Suprapubic skin (tissue), 4 donors: ENCODE results near the gene SPDYE16. TPM values are rescaled to one million over a fixed set of nuclear protein-coding genes. Genes with fewer than 3 reads are reported as not detected.
"Not testable (repeated sequence)": the region's sequence is repeated elsewhere in the genome, so short reads cannot be mapped to it uniquely, and the experiment has no call there.

Experiments
- DNase-seq, 2 donors: peaks; one replicate each; pipeline ENCODE4 v3.0.0-alpha.2; 2019; ENCODE audit warnings: low spot score in 2 of 2
- H3K27ac ChIP-seq: fragments of 200-600 bp; sonication (generic); one replicate; pipeline ENCODE4 v1.5.1; 2019
- H3K27me3 ChIP-seq: fragments of 200-600 bp; sonication (generic); one replicate; pipeline ENCODE4 v1.5.1; 2019
- H3K36me3 ChIP-seq: fragments of 200-600 bp; sonication (generic); one replicate; pipeline ENCODE4 v1.5.1; 2019
- H3K4me1 ChIP-seq: fragments of 200-600 bp; sonication (generic); one replicate; pipeline ENCODE4 v1.5.1; 2019
- H3K4me3 ChIP-seq: fragments of 200-600 bp; sonication (generic); one replicate; pipeline ENCODE4 v1.5.1; 2019; ENCODE audit warnings: mild to moderate bottlenecking
- H3K9me3 ChIP-seq: fragments of 200-600 bp; sonication (generic); one replicate; pipeline ENCODE4 v1.5.1; 2019
- POLR2A ChIP-seq, 2 donors: fragments of 450-650 bp; IDR thresholded peaks; one replicate each; pipeline ENCODE4 v1.6.1; 2017; ENCODE audit warnings: antibody characterized with exemption in 2 of 2, mild to moderate bottlenecking in 2 of 2, moderate library complexity in 2 of 2
- POLR2AphosphoS5 ChIP-seq, 3 donors: sonication (generic); formaldehyde crosslinking; IDR thresholded peaks; one replicate each; pipeline ENCODE4 v1.6.1; 2017; ENCODE audit warnings: antibody characterized with exemption in 3 of 3
- WGBS: methylation state at CpG from one replicate; pipeline ENCODE4 v1.1.5; 2018; 5-methylcytosine and 5-hydroxymethylcytosine counted together
- total RNA-seq, 4 donors: library from RNA; depleted of rRNA; stranded (reverse); fragments of >200 nt; gene quantifications; one replicate each; pipeline ENCODE4 v1.1.0, GENCODE V29; 2016

SPDYE16 gene
- total RNA-seq, 4 donors from 2014 or later: 3.6 TPM; not detected in 3

GRCh38 chr7:76568742-76569141 is 25.6 kb upstream of the SPDYE16 start:
- H3K36me3 ChIP-seq, H3K27ac ChIP-seq, DNase-seq, H3K27me3 ChIP-seq, H3K9me3 ChIP-seq, H3K4me1 ChIP-seq, H3K4me3 ChIP-seq: not testable (repeated sequence)

DNA sequence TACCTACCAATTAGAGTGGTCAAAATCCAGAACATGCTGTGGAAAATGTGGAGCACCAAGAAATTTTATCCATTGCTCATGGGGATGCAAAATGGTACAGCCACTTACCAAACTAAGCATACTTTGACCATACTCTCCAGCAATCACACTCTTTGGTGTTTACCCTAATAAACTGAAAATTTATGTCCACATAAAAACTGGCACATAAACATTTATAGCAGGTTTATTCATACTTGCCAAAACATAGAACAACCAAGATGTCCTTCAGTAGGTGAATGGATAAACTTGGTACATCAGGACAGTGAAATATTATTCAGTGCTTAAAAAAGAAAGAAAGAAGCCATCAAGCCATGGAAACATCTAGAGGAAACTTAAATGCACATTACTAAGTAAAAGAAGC is 24.7 kb upstream of the SPDYE16 start:
- not testable (repeated sequence) for H3K27me3 ChIP-seq, H3K4me3 ChIP-seq, H3K36me3 ChIP-seq, H3K27ac ChIP-seq, DNase-seq, H3K4me1 ChIP-seq, H3K9me3 ChIP-seq

- not testable (repeated sequence) for H3K9me3 ChIP-seq, H3K36me3 ChIP-seq, H3K4me3 ChIP-seq, H3K4me1 ChIP-seq, DNase-seq, H3K27ac ChIP-seq, H3K27me3 ChIP-seq
- 100% methylated on average over 1 of the region's 4 CpGs for WGBS
These were observed 24.2 kb upstream of the SPDYE16 start for GRCh38 chr7:76567311-76567710.

DNA sequence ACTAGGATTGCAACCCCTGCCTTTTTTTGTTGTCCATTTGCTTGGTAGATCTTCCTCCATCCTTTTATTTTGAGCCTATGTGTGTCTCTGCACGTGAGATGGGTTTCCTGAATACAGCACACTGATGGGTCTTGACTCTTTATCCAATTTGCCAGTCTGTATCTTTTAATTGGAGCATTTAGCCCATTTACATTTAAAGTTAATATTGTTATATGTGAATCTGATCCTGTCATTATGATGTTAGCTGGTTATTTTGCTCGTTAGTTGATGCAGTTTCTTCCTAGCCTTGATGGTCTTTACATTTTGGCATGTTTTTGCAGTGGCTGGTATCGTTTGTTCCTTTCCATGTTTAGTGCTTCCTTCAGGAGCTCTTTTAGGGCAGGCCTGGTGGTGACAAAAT is 21.9 kb upstream of the SPDYE16 start:
- not testable (repeated sequence) for H3K9me3 ChIP-seq, DNase-seq
- WGBS: 100% methylated on average over 3 of the region's 3 CpGs

DNA sequence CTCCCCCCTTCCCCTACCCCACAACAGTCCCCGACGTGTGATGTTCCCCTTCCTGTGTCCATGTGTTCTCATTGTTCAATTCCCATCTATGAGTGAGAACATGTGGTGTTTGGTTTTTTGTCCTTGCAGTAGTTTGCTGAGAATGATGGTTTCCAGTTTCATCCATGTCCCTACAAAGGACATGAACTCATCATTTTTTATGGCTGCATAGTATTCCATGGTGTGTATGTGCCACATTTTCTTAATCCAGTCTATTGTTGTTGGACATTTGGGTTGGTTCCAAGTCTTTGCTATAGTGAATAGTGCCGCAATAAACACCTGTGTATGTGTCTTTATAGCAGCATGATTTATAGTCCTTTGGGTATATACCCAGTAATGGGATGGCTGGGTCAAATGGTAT is 18.2 kb upstream of the SPDYE16 start:
- not testable (repeated sequence) for H3K27ac ChIP-seq, H3K4me3 ChIP-seq, H3K27me3 ChIP-seq, H3K9me3 ChIP-seq, H3K4me1 ChIP-seq, DNase-seq, H3K36me3 ChIP-seq
- WGBS: 93% methylated on average over 3 of the region's 3 CpGs

More for the DNA sequence above, 21.9 kb upstream of the SPDYE16 start:
- H3K36me3 ChIP-seq, H3K27me3 ChIP-seq, H3K27ac ChIP-seq, H3K4me3 ChIP-seq, H3K4me1 ChIP-seq: not testable (repeated sequence)

DNA sequence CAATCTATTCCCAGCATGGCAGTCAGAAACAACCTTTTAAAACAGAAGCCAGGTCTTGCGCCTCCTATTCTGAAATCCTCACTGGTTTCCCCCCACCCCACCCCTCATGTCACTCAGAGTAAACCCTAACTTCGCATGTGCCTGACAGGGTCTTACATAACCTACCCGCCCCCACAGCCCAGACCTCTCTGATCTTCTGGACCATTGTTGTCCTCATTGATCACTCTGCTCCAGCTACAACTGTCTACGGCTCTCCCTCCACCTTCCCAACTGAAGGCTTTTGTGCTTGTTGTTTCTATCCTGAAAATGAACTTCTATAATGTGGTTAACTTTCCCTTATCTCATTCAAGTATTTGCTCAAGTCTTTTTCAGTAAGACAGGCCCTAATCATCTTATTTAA is 17.1 kb upstream of the SPDYE16 start:
- H3K4me3 ChIP-seq, H3K4me1 ChIP-seq, DNase-seq, H3K36me3 ChIP-seq, H3K9me3 ChIP-seq, H3K27ac ChIP-seq, H3K27me3 ChIP-seq: not testable (repeated sequence)
- WGBS: 58% methylated on average over 3 of the region's 4 CpGs

- H3K9me3 ChIP-seq, H3K4me1 ChIP-seq, DNase-seq, H3K27ac ChIP-seq, H3K4me3 ChIP-seq, H3K36me3 ChIP-seq, H3K27me3 ChIP-seq: not testable (repeated sequence)
- 34% methylated on average over 6 of the region's 6 CpGs for WGBS
These were observed 16.6 kb upstream of the SPDYE16 start for GRCh38 chr7:76559685-76560084.

- not testable (repeated sequence) for H3K4me3 ChIP-seq, H3K4me1 ChIP-seq, H3K36me3 ChIP-seq, H3K27me3 ChIP-seq, DNase-seq, H3K9me3 ChIP-seq, H3K27ac ChIP-seq
- 86% methylated on average over 6 of the region's 6 CpGs for WGBS
These were observed 8.9 kb upstream of the SPDYE16 start for GRCh38 chr7:76551992-76552391.

- DNase-seq, H3K36me3 ChIP-seq, H3K27me3 ChIP-seq, H3K9me3 ChIP-seq, H3K4me1 ChIP-seq: not testable (repeated sequence)
- H3K4me3 ChIP-seq: peak overlapping the region; percentile 95
- 1% methylated on average over 18 of the region's 19 CpGs for WGBS
- peak overlapping the region; percentile 93 for H3K27ac ChIP-seq
These were observed 6.8 kb upstream of the SPDYE16 start for GRCh38 chr7:76549855-76550248.

- not testable (repeated sequence) for H3K27me3 ChIP-seq, H3K4me1 ChIP-seq, H3K9me3 ChIP-seq, H3K36me3 ChIP-seq
- Histone ChIP-seq H3K27ac (peak overlapping the region; percentile 93), H3K4me3 (peak overlapping the region; percentile 95)
- WGBS: 0% methylated on average over 22 of the region's 71 CpGs
- DNase-seq: peak; percentile 92 to 93
- peak in 1 of 3 donors; percentile 65 for TF ChIP-seq POLR2AphosphoS5 (IDR thresholded peaks at IDR 0.05)
- peak in 1 of 2 donors; percentile 65 for TF ChIP-seq POLR2A (IDR thresholded peaks at IDR 0.05)
These were observed 6.1 kb upstream of the SPDYE16 start for GRCh38 chr7:76549025-76549854.

DNA sequence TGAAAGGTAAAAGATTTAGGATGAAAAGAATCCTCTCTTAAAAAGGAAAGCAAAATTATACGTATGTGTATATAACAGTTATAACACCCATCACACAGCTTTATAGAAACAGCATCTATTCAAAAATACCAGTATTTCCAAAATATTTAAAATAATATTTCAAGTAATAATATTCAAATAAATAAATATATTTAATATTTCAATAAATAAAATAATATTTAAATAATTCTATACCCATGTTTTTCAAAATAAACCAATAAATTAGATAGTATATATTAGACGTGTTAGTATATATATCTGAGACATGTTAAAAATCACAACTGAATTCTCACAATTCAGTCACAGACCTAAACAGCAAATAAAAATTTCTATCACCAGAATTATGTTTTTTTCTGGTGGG is 11.5 kb downstream of the SPDYE16 start:
- H3K4me1 ChIP-seq, DNase-seq, H3K36me3 ChIP-seq, H3K4me3 ChIP-seq, H3K9me3 ChIP-seq, H3K27me3 ChIP-seq, H3K27ac ChIP-seq: not testable (repeated sequence)
- no CpG with 5 or more reads among the region's 2 CpGs for WGBS

DNA sequence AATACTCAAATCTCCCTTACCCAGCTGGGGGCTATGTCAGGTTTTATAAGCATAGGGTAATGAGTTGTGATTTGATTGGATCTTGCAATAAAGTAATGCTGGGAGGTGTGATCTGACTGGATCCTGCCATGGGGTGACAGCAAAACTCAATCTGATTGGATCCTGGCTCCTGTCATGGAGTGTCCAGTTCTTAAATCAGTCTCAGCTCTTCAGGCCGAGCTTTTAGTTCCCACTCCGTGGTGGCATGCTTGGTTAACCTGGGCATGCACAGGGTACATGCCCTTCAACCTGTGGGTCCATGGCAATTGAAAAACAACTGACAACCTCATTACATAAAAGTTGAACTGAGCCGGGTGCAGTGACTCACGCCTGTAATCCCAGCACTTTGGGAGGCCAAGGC is 16.9 kb downstream of the SPDYE16 start:
- not testable (repeated sequence) for H3K4me3 ChIP-seq, DNase-seq, H3K27ac ChIP-seq, H3K27me3 ChIP-seq, H3K4me1 ChIP-seq, H3K9me3 ChIP-seq, H3K36me3 ChIP-seq
- no CpG with 5 or more reads among the region's 4 CpGs for WGBS

- H3K27me3 ChIP-seq, H3K27ac ChIP-seq, H3K9me3 ChIP-seq, DNase-seq, H3K36me3 ChIP-seq, H3K4me3 ChIP-seq: not testable (repeated sequence)
- no CpG with 5 or more reads among the region's 6 CpGs for WGBS
- peaks cover 12% of the 10 kb centered on the region for H3K4me1 ChIP-seq
These were observed 26.2 kb downstream of the SPDYE16 start for GRCh38 chr7:76516932-76517331.
